Left kidney (tissue), 2 donors: ENCODE results near the gene MYO18A. TPM values are rescaled to one million over a fixed set of nuclear protein-coding genes. Genes with fewer than 3 reads are reported as not detected.
"Not testable (repeated sequence)": the region's sequence is repeated elsewhere in the genome, so short reads cannot be mapped to it uniquely, and the experiment has no call there.

Source experiments
- DNase-seq: peaks from one replicate; pipeline ENCODE4 v3.0.0-alpha.2; 2013
- polyA plus RNA-seq: library from polyadenylated mRNA; unstranded; fragments of 120-200 nt; gene quantifications from one replicate; pipeline ENCODE4 v1.2.1, GENCODE V29; 2013; ENCODE audit not compliant: insufficient read length

MYO18A gene
- polyA plus RNA-seq, 1 donor: 43.8 TPM

GRCh38 chr17:29194669-29195068 lies 14.5 kb upstream of the MYO18A start:
- DNase-seq: no peak

DNA sequence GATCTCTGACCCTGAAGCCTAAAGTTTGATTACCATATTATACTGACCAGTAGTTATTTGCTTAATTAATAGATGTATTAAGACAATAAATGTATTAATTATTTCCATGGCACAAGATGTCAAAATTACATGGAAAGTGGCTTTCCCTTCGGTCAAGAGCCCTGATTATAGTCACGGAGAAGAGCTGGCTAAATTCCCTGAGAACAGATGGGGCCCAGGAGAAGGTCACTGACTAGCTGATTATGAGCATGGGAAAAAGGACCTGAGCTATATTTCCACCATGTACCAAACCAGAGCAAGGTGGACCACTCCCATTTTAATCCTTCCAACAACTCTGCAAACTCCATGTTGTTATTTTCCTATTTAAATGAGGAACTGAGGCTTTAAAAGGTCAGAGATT lies 12.9 kb upstream of the MYO18A start:
- no peak for DNase-seq

GRCh38 chr17:29190592-29191207 lies 10.5 kb upstream of the MYO18A start:
- DNase-seq: no peak

DNA sequence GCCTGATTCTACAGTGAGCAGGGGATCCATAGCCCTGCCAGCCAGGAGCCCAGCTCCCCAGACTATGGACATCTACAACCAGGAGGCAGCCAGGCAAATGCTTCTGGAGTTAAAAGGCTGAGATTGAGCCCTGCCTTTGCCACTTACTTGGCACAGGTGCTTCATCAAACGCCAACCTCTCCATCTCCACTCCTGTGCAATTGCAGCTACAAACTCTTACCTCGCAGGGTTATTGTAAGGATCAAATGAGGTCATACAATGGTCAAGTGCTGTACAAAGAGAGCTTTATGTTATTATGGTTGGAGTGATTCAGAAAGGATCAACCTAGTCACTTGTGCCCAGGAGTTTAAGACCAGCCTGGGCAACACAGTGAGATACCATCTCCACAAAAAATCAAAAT lies 9.8 kb upstream of the MYO18A start:
- DNase-seq: no peak

DNA sequence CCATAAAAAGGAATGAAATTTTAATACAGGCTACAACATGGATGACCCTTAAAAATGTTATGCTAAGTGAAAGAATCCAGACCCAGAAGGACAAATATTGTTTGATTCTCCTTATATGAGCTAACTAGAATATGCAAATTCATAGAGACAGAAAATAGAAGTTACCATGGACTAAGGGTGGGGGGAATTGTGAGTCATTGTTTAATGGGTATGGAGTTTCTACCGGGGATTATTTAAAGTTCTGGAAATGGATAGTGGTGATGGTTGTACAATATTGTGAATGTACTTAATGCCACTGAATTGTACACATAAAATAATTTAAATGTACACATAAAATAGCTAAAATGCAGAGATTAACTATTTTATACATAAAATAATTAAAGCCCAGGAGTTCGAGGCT lies 9.2 kb upstream of the MYO18A start:
- DNase-seq: no peak

DNA sequence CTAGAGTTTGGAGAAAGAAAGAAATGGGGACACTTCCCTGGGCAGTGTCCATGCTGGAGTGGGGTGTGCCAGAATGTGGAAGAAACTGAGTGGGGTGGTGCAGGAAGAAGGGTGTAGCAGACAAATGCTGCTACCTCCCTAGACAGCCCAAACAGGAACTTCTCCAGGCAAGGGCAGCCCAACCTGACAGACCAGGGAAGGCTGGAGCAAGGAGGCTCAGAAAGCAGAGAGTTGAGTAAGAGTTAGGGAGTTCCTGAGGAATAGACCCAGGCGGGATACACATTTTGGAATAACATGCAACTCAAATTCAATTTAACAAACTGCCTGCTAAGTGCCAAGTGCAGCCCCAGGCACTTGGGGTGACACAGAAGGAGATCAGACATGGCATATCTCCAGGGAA lies 1.0 kb upstream of the MYO18A start:
- DNase-seq: no peak

GRCh38 chr17:29180788-29181160 lies 576 bp upstream of the MYO18A start:
- DNase-seq: no peak

DNA sequence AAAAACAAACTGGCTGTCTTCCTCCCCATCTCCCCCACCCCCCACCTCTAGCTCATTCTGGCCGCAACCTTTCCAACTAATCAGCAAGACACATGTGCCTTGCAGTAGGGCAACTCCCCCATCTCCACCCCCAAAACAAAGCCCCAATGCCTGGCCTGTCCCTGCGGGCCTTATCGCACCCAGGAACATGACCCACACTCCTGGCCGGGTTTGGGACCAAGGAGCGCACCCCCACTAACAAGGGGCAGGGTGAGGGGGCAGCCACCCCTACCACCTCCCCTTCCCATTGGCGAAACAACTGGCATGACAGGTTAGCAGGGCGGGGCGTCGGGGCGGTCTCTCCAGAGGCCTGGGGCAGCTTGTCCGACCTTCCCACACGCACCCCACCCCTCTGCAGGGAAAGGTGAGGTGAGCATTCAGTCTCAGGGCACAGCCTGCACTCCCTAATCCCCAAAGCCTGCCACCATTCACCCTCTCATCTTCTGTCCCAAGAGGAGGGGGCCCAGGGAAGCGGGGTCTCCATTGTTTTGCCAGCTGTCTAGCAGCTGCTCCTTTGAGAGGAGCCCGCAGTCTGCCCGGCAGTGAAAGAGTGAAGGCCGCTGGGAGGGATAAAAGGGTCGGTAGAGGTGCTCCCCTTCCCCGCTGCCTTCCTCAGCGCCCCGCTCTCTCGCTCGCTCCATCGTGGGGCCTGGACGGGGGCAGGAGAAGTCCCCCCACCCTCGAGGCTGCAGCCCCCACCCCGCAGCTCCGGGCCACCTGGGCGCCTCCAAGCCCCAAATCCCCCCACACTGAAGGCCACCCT lies 765 bp downstream of the MYO18A start:
- DNase-seq: no peak

DNA sequence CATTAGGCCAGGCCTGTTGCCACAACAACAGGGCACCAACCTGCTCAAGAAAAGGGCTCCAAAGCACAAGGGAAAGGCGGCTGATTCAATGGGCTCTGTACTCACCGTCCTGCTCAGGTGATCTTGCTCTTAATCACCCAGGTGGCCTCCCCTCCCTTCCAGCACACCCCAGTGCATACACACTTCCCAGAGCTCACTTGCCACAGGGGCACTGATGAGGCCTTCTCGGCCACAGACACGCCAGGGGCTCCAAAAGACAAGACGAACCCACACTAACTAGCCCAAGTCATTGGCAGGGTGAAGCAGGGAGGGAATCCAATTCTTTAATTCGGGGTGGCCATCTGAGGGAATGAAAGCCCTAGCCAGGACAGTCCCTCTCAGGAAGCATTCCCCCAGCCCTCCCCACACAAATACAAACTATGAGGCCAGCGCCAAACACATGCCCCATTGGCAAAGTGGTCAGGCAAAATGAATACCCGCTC lies 1.4 kb downstream of the MYO18A start:
- DNase-seq: no peak

- DNase-seq: no peak
These were observed 2.1 kb downstream of the MYO18A start for GRCh38 chr17:29177871-29178749.

- no peak for DNase-seq
These were observed 2.7 kb downstream of the MYO18A start for GRCh38 chr17:29177541-29177870.

GRCh38 chr17:29176558-29177351 lies 3.4 kb downstream of the MYO18A start:
- no peak for DNase-seq

GRCh38 chr17:29175349-29175748 lies 4.8 kb downstream of the MYO18A start:
- DNase-seq: no peak

DNA sequence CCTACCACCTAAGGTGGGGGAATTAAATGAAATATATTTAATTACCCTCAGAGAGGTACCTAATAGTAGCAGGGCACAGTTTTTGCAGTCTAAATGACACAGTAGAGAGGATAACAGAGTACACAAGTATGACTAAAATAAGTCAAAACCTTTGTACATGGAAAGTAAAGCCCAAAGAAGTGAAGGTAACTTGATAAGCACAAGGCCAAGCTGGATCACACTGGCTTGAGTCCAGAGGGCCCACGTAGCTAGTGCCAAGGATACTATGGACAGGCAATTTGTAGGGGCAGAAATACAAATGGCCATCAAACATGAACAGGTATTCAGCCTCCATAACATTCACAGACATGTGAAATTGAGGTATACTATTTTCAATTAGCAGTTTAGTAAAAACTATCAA lies 7.6 kb downstream of the MYO18A start:
- DNase-seq: no peak

DNA sequence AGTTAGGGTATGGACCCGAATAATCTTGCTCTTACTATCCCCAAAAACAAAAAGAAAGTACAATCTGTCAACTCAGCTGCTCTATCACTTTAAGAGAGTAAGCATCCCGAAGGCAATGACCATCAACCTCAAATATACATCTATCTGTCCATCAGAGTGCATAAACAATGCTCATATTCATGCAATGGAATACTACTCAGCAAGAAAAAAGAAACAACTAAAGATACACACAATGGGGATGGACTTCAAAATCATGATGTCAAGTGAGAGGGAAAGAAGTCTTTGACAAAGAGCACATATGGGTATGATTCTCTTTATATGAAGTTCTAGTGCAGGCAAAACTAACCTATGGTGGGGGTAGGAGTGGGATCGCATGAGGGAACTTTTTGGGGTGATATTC lies 9.5 kb downstream of the MYO18A start:
- no peak for DNase-seq

- DNase-seq: no peak
These were observed 10.2 kb downstream of the MYO18A start for GRCh38 chr17:29169806-29170591.

DNA sequence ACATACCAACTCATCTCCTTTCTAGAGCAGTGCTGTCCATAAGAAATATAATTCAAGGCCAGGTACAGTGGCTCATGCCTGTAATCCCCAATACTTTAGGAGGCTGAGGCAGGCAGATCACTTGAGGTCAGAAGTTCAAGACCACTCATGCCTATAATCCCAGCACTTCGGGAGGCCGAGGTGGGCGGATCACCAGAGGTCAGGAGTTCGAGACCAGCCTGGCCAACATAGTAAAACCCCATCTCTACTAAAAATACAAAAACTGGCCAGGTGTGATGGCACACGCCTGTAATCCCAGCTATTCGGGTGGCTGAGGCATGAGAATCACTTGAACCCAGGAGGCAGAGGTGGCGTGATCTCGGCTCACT lies 11.5 kb downstream of the MYO18A start:
- not testable (repeated sequence) for DNase-seq

- no peak for DNase-seq
These were observed 12.0 kb downstream of the MYO18A start for GRCh38 chr17:29168079-29168758.

DNA sequence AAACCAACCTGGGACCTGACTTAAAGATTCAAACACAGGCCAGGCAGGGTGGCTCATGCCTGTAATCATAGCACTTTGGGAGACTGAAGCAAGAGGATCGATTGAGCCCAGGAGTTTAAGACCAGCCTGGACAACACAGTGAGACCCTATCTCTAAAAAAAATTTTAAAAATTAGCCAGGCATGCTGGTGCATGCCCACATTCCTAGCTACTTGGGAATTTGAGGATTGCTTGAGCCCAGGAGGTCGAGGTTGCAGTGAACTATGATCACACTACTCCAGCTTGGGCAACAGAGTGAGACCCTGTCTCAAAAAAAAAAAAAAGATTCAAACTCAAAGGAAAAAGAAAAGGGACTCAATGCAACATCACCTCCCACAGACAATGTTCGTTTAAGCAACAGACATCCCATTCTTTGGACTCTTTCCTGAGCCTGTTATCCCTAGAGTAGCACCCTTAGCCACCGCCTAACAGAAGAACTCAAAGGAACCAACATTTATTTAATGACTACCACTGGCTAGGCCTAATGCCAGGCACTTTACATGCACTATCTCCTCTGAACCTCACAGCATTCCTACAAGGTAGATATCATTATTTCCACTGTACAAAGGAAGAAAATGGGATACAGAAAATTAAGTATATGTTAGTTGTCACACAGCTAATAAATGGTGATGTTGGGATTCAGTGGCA lies 12.7 kb downstream of the MYO18A start:
- DNase-seq: no peak

GRCh38 chr17:29166507-29166887 lies 13.7 kb downstream of the MYO18A start:
- DNase-seq: no peak
